NB4 (cell line): ENCODE results near the gene UST.

Experiments used
- CTCF ChIP-seq: IDR thresholded peaks from one replicate; pipeline ENCODE4 v1.5.1; 2012; ENCODE audit warnings: low read depth, low read length
- POLR2A ChIP-seq: IDR thresholded peaks from 2 replicates; pipeline ENCODE4 v1.6.1; 2011; ENCODE audit warnings: mild to moderate bottlenecking; ENCODE audit not compliant: insufficient read length; ENCODE audit errors: extremely low read depth
- TF ChIP-seq, protein P1 (sequence below): IDR thresholded peaks from 2 replicates; pipeline ENCODE4 v1.6.1; 2011; ENCODE audit warnings: low read depth, low read length

DNA sequence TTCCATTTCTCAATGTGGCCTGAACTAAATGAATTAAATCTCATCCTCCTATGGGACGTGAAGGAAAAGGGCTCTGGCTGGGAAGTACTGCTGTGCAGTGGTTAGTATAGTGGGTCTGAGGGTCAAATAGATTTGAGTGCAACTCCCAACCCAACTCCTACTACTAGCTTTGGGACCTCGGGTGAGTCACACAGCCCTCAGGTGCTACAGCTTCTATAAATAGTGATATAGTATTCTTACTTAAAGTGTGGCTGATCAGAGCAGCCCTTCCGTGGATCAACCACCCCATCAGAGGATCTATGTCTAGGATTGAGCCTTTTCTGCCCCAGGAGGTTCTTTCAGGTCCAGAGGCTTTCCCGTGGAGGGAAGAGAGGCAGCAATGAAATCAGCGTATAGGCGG is 904 bp upstream of the UST start:
- TF ChIP-seq CTCF (no peak), POLR2A (no peak)
- TF ChIP-seq, protein P1, sequence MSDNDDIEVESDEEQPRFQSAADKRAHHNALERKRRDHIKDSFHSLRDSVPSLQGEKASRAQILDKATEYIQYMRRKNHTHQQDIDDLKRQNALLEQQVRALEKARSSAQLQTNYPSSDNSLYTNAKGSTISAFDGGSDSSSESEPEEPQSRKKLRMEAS: no peak
